Esophagus squamous epithelium (tissue), 4 donors: ENCODE results near the gene PPT2.
A peak's percentile ranks its signal among the peaks of the same experiment; 100 is the strongest.

Experiments
- POLR2A ChIP-seq, 4 donors: fragments of 450-650 bp; IDR thresholded peaks; one replicate each; pipeline ENCODE4 v1.6.1; 2017; ENCODE audit warnings: antibody characterized with exemption in 4 of 4, mild to moderate bottlenecking in 4 of 4, moderate library complexity in 3 of 4
- TF ChIP-seq, protein P1 (sequence below), 6 experiments: fragments of 450-650 bp in 4 of 6; fragments of 200-600 bp in 2 of 6; sonication (generic) in 2 of 6; IDR thresholded peaks; one replicate each; pipeline ENCODE4 v1.5.1; 2016 to 2019; ENCODE audit warnings: antibody characterized with exemption in 6 of 6, mild to moderate bottlenecking in 4 of 6, moderate library complexity in 4 of 6

- no peak for TF ChIP-seq POLR2A (IDR thresholded peaks at IDR 0.05)
- TF ChIP-seq, protein P1, sequence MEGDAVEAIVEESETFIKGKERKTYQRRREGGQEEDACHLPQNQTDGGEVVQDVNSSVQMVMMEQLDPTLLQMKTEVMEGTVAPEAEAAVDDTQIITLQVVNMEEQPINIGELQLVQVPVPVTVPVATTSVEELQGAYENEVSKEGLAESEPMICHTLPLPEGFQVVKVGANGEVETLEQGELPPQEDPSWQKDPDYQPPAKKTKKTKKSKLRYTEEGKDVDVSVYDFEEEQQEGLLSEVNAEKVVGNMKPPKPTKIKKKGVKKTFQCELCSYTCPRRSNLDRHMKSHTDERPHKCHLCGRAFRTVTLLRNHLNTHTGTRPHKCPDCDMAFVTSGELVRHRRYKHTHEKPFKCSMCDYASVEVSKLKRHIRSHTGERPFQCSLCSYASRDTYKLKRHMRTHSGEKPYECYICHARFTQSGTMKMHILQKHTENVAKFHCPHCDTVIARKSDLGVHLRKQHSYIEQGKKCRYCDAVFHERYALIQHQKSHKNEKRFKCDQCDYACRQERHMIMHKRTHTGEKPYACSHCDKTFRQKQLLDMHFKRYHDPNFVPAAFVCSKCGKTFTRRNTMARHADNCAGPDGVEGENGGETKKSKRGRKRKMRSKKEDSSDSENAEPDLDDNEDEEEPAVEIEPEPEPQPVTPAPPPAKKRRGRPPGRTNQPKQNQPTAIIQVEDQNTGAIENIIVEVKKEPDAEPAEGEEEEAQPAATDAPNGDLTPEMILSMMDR (IDR thresholded peaks at IDR 0.05), result peak in 2 of 6 experiments; percentile 11 to 19
Observed at GRCh38 chr6:32113386-32114352, 40.3 kb upstream of the PPT2 start.
